ENCODE data around the gene HHAT. TPM values are rescaled to one million over a fixed set of nuclear protein-coding genes. Genes with fewer than 3 reads are reported as not detected.

The HHAT gene
- total RNA-seq, 2 experiments from 2014 or later: 0.99 to 1.4 TPM

DNA sequence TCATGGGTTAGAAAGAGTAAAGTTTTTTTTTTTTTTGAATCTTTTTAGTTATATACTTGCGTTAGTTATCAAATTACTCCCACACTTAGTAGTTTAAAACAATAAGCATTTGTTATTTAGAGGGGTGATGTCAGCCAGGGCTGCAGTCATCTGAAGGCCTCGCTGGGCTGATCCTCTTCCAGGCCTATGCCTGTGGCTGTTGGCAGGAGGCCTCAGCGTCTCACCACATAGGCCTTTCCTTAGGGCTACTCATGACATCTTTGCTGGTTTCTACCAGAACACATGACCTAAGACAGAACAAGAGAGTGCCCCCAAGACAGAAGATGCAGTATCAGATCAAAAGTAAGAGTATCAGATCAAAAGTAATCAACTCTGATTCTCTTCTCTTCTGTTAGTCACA lies 167.4 kb downstream of the HHAT start:
- H3K9me3 Mint-ChIP-seq: no peaks in the 10 kb centered on the region
- no peak overlapping the region for H3K27ac Mint-ChIP-seq
- no peaks in the 10 kb centered on the region for H3K4me1 Mint-ChIP-seq (ENCODE audit: low read depth)
- TF ChIP-seq, protein P1, sequence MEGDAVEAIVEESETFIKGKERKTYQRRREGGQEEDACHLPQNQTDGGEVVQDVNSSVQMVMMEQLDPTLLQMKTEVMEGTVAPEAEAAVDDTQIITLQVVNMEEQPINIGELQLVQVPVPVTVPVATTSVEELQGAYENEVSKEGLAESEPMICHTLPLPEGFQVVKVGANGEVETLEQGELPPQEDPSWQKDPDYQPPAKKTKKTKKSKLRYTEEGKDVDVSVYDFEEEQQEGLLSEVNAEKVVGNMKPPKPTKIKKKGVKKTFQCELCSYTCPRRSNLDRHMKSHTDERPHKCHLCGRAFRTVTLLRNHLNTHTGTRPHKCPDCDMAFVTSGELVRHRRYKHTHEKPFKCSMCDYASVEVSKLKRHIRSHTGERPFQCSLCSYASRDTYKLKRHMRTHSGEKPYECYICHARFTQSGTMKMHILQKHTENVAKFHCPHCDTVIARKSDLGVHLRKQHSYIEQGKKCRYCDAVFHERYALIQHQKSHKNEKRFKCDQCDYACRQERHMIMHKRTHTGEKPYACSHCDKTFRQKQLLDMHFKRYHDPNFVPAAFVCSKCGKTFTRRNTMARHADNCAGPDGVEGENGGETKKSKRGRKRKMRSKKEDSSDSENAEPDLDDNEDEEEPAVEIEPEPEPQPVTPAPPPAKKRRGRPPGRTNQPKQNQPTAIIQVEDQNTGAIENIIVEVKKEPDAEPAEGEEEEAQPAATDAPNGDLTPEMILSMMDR (IDR thresholded peaks at IDR 0.05): no peak
- H3K36me3 Mint-ChIP-seq (ENCODE audit: low read depth): no peaks in the 10 kb centered on the region
- DNase-seq (no peak), ATAC-seq (no peak)
- POLR2A ChIA-PET: interaction anchor here (0.6 kb wide), 1 partner anchor 602 kb away, joined by 3 read pairs; no protein-coding TSS in a partner anchor
- CTCF ChIA-PET: no interaction called here
- intact Hi-C loops (cut with micrococcal nuclease): no loop called here
- H3K4me3 Mint-ChIP-seq: no peak overlapping the region
- H3K27me3 Mint-ChIP-seq: no peaks in the 10 kb centered on the region

DNA sequence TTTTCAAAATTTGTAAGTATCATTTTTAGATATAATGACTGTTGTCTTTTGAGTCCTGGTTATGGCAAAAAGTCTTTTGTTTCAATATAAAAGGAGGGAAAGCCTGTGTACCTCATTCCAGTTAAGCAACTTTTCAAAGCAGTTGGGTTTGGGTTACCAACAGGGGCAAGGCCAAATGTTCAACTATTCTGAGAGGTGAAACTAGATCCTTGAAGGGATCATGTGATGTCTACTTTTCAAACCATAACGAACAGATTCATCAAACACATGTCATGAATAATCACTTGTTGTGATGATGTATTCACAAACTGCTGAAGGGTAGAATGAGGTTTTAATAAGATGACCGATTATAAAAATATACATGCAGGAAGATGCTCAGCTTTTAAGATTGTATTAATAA lies 171.3 kb downstream of the HHAT start:
- H3K27ac Mint-ChIP-seq: no peak overlapping the region
- TF ChIP-seq, protein P1 (IDR thresholded peaks at IDR 0.05): no peak
- intact Hi-C loops (cut with micrococcal nuclease): no loop called here
- ChIA-PET POLR2A (no interaction called here), CTCF (no interaction called here)
- ATAC-seq: no peak
- no peak overlapping the region for H3K4me3 Mint-ChIP-seq
- H3K4me1 Mint-ChIP-seq (ENCODE audit: low read depth): no peaks in the 10 kb centered on the region
- no peaks in the 10 kb centered on the region for H3K27me3 Mint-ChIP-seq
- no peaks in the 10 kb centered on the region for H3K9me3 Mint-ChIP-seq
- no peak for DNase-seq
- H3K36me3 Mint-ChIP-seq (ENCODE audit: low read depth): no peaks in the 10 kb centered on the region

DNA sequence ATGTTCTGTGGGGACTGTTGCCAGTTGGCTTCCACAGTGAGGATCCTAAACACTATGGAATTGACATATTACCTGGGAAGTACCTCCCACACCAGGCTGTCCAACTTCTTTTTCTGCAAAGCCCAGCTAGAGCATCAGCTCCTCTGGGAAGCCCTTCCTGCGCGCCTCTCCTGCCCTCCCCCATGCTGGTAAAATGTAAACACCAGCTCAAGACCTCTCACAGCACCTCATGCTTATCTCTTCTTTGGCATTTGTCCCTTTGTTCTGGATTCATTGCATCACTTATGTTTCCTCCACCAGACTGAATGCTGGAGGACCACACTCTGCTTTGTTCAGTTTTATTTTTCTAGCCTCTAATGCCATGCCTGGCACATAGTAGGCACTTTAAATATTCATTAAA lies 172.1 kb downstream of the HHAT start:
- POLR2A ChIA-PET: interaction anchor here (0.6 to 0.7 kb wide), 2 partner anchors 20 to 406 kb away, joined by 3 read pairs; no protein-coding TSS in a partner anchor
- ATAC-seq: no peak
- Mint-ChIP-seq H3K27me3 (no peaks in the 10 kb centered on the region), H3K4me1 (ENCODE audit: low read depth) (no peaks in the 10 kb centered on the region), H3K9me3 (no peaks in the 10 kb centered on the region), H3K36me3 (ENCODE audit: low read depth) (no peaks in the 10 kb centered on the region), H3K4me3 (no peak overlapping the region), H3K27ac (no peak overlapping the region)
- no peak for DNase-seq
- intact Hi-C loops (cut with micrococcal nuclease): no loop called here
- TF ChIP-seq, protein P1 (IDR thresholded peaks at IDR 0.05): no peak
- CTCF ChIA-PET: no interaction called here

DNA sequence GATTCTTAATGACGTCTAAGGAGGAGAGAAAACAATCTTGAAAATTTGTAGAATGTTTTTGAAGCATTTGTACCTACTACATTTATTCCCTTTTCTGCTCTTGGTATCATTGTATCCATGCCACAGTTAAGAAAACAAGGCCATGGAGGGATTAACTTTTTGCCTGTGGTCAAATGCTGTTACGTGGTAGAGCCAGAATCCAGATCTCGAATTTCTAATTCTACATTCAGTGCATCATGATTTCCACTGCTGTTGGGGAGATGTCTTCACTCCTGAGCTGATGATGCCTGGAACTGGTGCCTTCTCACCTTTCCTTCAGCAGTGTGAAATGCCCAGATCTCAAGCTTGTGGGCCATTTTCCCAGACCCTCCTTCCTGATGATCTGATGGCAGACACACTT lies 175.6 kb downstream of the HHAT start:
- Mint-ChIP-seq H3K4me3 (no peak overlapping the region), H3K4me1 (ENCODE audit: low read depth) (no peaks in the 10 kb centered on the region), H3K36me3 (ENCODE audit: low read depth) (no peaks in the 10 kb centered on the region), H3K27ac (no peak overlapping the region), H3K9me3 (no peaks in the 10 kb centered on the region), H3K27me3 (no peaks in the 10 kb centered on the region)
- intact Hi-C loops (cut with micrococcal nuclease): no loop called here
- POLR2A ChIA-PET: no interaction called here
- DNase-seq (no peak), ATAC-seq (no peak)
- TF ChIP-seq, protein P1 (IDR thresholded peaks at IDR 0.05): no peak
- CTCF ChIA-PET: no interaction called here

DNA sequence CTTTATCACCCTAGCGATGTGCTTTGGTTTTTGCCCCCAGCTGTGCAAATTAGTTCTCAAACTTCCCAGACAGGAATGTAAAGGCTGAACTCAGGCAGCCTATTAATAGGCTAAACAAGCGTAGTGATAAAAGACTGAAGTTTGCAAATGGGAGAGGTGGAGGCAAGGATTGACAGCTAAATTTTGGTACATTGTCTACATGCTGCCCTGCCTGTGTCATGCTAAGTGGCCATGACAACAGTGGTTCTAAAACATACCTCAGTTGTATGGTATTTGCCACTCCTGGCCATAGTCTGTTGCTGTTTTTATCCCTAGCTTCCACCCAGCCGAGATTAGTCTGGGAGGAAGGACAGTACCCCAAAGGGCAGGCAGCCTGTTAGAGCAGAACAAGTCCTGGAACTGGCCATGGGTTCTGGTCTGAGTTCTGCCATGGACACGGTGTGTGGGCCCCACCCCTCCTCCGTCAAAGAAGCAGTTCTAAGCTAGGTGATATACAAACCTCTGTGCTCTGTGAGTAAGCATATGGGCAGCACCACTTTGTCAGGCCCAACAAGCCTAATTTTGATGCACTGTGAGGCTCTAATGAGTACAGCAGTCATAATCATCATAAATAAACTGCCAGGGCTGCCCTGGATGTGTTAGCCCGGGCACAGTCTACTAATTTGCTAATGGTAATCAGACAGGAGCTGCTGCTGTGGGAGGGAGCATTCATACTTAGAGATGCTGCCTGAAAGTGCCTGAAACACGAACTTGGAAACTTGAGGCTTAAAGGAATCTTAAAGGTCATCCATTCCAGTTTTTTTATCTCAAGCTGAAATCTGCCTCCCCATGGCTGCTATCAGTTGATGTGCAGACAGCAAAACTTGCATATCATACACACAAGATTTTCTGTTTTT lies 177.1 kb downstream of the HHAT start:
- DNase-seq (no peak), ATAC-seq (no peak)
- TF ChIP-seq, protein P1 (IDR thresholded peaks at IDR 0.05): no peak
- ChIA-PET POLR2A (interaction anchor here (1.6 kb wide), 1 partner anchor 8 kb away, joined by 5 read pairs; no protein-coding TSS in a partner anchor), CTCF (no interaction called here)
- no peaks in the 10 kb centered on the region for H3K36me3 Mint-ChIP-seq (ENCODE audit: low read depth)
- no peaks in the 10 kb centered on the region for H3K9me3 Mint-ChIP-seq
- H3K27ac Mint-ChIP-seq: no peak overlapping the region
- intact Hi-C loops (cut with micrococcal nuclease): no loop called here
- H3K4me3 Mint-ChIP-seq: no peak overlapping the region
- H3K4me1 Mint-ChIP-seq (ENCODE audit: low read depth): no peaks in the 10 kb centered on the region
- no peaks in the 10 kb centered on the region for H3K27me3 Mint-ChIP-seq
